ENCODE measurements around the gene RGS6.

Gene RGS6

DNA sequence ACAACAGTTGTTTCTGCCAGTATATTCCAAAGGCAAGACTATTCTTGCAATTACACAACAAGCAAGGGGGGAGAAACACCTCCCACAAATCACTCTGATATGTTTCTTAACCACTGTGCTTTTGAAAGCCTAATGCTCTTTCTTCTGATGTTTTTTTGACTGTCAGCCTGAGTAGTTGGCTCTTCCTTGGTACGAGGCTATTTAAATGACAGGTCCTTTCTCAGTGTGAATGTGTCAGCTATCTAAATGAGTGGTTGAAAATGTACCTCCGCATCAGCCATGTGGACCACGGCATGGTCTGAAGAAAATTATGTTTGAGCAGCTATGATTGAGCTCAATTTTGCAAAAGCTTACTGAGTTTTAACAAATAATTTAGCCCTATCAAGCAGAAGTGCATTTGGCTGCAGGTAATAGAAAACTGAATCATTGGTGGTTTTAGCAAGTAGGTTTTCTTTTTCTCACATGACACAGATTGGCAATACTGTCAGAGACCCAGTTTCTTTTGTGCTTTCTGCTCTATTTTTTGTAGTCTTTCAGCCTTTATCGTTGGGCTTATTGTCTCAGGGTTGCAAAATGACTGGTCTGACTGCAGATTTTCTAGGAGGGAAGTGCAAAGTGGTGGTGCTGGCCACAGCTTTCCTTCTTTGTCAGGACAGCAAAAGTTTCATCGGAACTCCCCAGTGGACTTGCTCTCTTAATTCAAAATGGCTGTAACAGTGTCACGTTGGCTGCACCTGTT is 162.8 kb downstream of the RGS6 start:
- no peak for DNase-seq

DNA sequence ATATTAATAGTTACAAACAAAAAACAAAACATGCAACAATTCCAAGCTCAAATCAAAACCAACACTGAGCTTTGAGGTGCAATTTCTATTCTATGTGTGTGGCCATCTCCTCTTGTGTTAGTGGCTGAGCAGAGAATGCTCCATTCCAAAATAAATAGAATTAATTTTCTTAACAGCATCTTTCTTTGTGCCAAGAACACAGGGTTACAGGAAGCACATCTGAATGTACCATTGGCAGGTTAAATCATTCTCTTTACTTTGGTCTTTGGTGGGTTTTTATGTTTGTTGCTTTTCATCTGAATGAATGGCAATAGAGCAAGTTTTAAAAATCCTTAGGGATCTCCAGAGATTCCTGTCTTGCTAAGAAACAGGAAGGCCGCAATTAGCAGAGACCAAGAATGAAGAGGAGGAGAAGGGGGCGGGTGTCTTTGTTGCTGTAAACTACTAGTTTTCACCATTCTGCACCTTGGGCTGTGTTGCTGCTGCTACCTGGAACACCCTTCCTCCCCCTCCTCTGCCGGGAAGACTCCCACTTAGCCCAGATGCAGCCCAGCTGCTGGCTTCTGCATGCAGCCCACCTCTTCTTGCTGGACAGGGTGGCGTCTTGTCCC is 165.0 kb downstream of the RGS6 start:
- DNase-seq: no peak

DNA sequence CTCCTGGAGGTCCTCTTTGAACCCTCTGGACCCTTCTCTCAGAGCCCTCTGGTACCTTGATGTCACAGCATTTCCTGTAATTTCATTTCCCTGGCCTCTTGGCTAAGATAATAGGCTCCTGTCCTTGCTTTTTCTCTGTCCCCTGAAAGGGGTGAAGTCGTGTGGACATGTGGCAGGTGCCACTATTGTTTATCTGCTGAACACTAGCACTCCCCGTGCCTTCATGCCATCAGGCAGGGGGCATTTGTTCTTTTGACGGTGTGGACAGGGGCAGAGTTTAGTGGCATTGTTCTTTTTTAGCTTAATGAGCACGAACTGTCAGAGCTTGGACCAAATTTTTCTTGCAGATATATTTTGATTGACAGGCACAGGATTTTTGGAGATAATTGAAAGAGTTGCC is 166.0 kb downstream of the RGS6 start:
- DNase-seq: no peak

DNA sequence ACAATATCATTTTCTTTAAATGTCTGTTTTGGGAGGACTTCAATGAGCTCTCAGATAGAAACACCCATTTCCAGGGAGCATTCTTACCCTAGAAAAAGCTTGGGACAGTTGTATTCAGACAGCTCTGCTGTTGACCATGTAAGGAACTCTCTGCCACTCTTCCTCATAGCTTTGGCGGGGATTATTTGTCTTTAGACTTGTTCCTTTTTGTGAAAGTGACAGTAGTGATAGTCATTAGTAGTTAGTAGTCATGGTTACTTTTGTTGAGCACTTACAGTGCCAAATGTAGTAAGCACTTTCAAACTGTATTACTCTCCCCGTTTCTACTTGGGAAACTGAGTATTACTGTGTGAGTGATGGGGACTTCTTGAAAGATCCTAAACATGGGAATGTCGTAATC is 167.3 kb downstream of the RGS6 start:
- no peak for DNase-seq

DNA sequence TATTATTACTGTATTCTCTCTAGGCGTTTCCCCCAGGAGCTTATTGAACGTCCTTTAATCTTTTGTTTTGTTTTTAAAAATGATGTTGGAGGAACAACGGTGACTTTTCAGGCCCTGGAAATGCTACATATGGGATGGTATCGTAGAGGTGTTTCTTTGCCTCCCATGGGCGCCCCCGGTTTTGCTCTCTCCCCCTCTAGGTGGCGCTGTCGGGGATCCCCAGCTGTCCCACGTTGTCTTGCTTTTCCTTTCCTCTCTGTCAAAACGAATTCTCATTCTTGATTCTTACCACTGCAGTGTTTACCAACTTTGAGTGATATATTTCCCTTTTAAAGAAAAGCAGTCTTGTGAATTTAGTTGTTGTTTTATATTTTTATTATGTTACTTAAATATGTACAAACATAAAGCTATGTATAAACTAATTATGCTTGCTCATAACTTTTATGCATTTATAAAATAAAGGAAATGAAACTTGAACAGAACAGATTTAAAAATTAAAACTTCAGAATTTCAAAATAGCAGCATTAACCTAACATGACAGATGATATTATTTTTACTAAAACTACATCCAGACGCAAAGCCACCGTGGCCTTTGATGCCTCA is 171.9 kb downstream of the RGS6 start:
- DNase-seq: no peak

GRCh38 chr14:72111911-72112310 is 179.7 kb downstream of the RGS6 start:
- no peak for DNase-seq

- no peak for DNase-seq
Measured at GRCh38 chr14:72118841-72119240, 186.6 kb downstream of the RGS6 start.

- DNase-seq: no peak
Measured at GRCh38 chr14:72120315-72120714, 188.1 kb downstream of the RGS6 start.

GRCh38 chr14:72123755-72124154 is 191.5 kb downstream of the RGS6 start:
- no peak for DNase-seq

GRCh38 chr14:72124171-72124570 is 191.9 kb downstream of the RGS6 start:
- no peak for DNase-seq

GRCh38 chr14:72126091-72126490 is 193.9 kb downstream of the RGS6 start:
- no peak for DNase-seq

DNA sequence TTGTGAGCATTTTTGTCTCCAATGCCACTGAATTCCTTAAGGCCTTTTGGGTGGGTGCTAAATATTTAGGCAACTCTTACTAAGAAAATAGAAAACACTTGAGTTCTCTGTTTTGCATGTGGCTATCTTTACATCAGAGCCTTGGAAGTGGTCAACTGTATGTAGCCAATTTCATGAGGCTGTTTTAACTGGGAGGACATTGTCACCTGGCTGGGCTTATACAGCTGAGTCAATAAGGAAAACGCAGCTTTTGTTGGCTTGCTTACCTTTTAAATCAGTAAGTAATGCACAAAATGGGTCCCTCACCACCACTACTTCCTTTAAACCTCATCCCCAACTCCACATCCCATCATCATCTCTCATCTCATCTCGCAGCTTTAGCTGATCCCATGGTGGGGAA is 194.3 kb downstream of the RGS6 start:
- DNase-seq: no peak

GRCh38 chr14:72128629-72129028 is 196.4 kb downstream of the RGS6 start:
- no peak for DNase-seq

DNA sequence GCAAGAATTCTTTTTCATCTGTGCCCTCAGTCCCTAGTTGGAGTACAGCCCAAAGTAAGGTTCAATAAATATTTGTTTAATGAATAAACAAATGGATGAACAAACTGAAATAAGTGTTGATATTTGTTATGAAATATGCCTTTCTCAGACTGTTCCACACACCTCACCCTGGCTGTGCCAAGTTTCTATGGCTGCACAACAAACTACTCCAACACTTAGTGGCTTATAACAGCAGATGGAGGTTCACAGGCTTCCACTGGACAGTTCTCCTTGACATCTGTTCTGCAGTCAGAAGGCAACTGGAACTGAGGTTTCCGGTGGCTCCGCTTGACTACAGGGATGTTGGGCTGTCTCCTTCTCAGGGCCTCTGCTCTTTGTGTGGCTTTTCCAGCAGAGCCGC is 197.1 kb downstream of the RGS6 start:
- DNase-seq: no peak

GRCh38 chr14:72141084-72141483 is 208.9 kb downstream of the RGS6 start:
- DNase-seq: no peak

DNA sequence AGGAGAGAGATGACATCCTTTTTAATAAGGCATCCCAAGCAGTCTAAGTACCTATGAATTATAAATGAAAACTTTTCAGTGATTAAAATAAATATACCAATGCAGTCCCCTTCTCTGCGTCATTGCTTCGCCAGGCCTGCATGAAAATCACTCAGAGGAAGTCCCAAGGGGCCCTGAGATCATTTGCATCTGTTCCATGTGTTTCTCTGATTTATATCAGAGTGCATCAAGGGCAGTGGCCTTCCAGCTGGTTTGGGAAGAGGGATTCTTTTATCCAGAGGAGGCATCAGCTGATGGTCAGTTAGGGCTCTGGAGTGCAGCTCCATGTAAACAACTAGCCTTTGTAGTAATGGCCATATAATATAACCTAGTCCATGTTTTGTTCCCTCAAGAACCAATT is 210.1 kb downstream of the RGS6 start:
- DNase-seq: no peak

DNA sequence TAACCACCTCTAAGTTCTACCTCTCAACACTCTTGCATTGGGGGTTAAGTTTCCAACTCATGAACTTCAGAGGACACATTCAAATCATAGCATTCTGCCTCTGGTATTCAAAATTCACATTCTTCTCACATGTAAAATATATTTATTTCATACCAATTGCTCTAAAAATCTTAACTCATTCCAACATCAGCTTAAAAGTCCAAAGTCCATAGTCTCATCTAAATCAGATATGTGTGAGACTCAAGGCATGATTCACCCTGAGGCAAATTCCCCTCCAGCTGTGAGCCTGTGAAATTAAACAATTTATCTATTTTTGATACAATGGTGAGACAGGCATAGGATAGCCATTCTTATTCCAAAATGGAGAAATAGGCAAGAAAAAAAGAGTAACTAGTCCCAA is 214.0 kb downstream of the RGS6 start:
- no peak for DNase-seq

DNA sequence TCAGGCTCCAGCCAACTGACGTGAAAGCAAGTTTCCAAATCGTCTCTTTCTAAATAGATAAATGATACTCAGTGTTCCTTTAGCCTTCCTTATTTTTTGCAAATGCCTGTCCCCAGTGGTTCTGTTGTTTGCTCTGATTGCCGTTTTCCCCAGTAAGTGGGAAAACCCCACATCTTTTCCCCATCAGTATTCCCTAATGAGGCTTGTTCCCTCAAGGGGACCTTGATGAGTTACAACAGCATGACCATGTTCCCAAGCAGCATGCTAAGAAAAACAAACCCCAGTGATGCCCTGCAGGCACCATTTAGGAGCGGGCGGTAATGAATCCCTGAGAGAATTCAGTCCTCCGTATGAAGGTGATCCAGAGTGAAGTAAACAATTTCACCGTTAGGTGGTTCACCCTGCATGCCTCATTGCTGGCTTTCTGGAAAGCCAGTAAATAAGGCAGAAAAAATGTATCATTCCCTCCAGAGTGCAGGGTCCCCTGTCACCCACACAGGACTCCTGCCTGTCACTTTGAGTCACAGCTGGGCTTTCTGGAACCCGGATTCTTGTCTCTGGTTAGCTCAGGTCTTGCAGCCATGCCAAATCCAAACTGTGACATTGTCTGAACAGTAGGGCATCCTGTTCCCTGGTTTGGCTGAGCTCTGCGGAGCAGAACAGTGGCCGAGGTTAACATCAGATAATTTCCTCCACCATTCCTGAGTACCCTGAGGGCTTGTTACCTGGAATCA is 222.6 kb downstream of the RGS6 start:
- DNase-seq: no peak

GRCh38 chr14:72155379-72155993 is 223.3 kb downstream of the RGS6 start:
- DNase-seq: no peak

- no peak for DNase-seq
Measured at GRCh38 chr14:72164420-72165228, 232.4 kb downstream of the RGS6 start.

- DNase-seq: no peak
Measured at GRCh38 chr14:72165229-72165698, 233.0 kb downstream of the RGS6 start.

DNA sequence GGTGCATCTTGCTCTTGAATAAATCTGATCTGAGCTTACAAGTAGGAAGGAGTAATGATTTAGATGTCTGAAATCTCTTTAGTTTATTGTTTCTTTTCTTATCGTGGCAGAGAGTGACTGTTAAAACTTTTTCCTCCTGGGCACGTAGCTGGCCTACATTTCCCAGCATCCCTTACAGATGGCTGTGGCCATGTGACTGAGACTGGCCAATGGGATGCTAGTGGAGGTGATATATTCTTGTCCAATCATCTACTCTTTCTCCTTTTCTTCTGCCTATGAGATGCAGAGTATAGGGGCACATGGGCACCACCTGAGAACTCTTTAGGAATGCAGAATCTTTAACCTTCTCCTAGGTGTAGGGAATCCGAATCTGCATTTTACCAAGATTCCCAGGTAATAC is 237.3 kb downstream of the RGS6 start:
- DNase-seq: no peak

Measured in NCI-H2227 treated with DMSO at 0.1 percent for 48 hours (cell line).